GM12872 (cell line): ENCODE data around the gene SRP9.

Experiments used
- TF ChIP-seq, protein P1 (sequence below): IDR thresholded peaks from 3 replicates; pipeline ENCODE4 v1.5.1; 2011; ENCODE audit warnings: low read depth, mild to moderate bottlenecking, low read length, moderate library complexity; ENCODE audit not compliant: insufficient read depth

SRP9 gene

DNA sequence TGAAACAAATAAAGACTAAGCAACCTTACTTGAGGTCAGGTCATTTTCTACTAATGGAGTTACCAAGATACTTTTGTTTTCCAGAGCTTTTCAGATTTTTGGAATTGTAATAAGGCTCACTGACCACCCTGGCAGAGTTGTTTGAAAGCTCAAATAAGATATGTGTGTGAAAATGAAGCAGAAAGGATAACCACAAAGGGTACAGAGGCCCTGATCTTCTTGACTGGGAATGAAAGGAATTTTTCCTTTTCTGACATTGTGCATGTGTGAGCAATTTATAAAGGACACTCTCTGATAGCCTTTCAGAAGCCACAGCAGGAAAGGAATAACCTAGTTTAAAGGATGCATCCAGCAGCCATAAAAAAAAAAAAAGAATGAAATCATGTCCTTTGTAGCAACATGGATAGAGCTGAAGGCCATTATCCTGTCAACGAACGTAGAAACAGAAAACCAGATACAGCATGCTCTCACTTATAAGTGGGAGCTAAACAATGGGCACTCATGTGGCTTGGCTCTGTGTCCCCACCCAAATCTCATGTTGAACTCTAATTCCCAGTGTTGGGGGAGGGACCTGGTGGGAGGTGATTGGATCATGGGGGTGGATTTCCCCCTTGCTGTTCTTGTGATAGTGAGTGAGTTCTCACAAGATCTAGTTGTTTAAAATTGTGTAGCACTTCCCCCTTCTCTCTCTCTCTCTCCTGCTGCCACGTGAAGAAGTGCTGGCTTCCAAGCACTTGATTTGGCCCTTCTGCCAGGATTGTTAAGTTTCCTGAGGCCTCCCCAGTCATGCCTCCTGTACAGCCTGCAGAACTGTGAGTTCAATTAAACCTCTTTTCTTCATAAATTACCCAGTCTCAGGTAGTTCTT is 3.1 kb upstream of the SRP9 start:
- TF ChIP-seq, protein P1, sequence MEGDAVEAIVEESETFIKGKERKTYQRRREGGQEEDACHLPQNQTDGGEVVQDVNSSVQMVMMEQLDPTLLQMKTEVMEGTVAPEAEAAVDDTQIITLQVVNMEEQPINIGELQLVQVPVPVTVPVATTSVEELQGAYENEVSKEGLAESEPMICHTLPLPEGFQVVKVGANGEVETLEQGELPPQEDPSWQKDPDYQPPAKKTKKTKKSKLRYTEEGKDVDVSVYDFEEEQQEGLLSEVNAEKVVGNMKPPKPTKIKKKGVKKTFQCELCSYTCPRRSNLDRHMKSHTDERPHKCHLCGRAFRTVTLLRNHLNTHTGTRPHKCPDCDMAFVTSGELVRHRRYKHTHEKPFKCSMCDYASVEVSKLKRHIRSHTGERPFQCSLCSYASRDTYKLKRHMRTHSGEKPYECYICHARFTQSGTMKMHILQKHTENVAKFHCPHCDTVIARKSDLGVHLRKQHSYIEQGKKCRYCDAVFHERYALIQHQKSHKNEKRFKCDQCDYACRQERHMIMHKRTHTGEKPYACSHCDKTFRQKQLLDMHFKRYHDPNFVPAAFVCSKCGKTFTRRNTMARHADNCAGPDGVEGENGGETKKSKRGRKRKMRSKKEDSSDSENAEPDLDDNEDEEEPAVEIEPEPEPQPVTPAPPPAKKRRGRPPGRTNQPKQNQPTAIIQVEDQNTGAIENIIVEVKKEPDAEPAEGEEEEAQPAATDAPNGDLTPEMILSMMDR = no peak

DNA sequence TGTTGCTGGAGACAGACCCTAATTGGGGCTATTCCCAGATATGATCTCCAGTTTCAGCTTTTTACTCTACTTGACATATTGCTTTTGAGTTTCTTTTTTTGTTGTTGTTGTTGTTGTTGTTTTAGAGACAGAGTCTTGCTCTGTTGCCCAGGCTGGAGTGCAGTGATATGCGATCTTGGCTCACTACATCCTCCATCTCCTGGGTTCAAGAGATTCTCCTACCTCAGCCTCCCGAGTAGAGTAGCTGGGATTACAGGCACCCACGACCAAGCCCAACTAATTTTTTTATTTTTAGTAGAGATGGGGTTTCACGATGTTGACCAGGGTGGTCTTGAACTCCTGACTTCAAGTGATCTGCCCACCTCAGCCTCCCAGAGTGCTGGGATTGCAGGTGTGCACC is 1.3 kb upstream of the SRP9 start:
- TF ChIP-seq, protein P1 = no peak

DNA sequence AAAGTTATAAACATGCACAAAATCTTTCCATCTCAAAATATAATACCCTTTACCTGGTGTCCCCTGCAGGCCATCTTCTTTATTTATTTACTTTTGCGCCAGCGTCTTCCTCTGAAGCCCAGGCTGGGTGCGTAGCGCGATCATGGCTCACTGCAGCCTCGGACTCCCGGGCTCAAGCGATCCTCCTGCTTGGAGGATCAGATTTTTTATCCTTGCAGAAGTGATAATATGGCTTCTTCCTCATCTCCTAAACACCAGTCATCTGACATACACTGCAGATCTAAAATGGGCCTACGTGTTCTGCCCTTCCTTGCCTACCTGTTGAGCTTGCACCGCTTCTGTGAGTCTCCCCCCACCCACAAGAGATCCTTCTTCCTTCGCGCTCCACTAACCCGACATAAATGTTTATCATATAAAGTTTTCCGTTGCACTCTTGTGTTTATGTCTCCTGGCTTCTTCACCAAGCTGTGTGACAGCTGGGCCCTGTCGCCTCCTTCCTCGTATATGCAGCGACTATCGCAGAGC is 506 bp upstream of the SRP9 start:
- TF ChIP-seq, protein P1 = no peak

DNA sequence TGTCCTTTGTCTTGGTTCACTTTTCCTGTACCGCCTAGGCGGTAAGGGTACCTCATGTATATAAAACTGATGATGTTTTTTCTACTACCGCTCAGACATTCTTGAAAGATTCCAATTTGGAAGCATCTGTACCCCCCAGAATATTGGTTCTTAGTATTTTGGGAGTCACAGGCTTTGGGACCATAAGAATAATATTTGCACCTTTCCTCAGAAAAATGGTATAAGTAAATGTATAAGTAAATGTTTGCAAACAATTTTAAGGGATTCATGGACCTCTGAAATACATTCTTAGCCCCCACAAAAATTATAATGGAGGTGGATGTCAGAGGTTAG is 677 bp downstream of the SRP9 start:
- TF ChIP-seq, protein P1 = no peak

DNA sequence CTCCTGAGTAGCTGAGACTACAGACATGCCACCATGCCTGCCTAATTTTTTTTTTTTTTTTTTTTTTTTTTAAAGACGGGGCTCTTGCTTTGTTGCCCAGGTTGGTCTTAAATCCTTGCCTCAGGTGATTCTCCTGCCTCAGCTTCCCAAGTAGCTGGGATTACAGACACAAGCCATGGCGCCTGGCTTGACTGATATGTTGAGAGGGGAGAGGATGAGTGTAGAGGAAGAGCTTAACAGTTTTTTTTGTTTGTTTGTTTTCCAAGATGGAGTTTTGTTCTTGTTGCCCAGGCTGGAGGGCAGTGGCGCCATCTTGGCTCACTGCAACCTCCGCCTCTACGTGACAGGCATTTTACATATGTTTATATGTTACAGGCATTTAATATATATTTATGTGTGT is 2.5 kb downstream of the SRP9 start:
- TF ChIP-seq, protein P1 = no peak

DNA sequence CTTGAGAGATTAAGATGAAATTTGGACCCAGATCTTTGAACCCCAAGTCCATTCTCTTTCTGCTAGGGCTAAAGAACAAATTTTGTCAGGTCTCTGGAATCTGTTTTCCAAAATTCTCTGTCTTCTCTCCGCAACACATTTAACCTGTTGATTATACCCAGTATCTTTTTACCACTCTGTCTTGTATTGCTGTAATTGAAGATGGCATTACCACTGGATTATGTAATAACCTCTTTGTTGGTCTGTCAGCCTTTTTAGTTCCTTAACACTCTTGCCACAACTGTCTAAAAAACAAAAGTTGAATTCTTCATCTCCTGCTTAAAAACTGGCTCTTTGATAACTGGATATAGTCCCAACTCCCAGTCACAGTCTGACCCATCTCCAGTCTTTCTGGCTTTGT is 3.0 kb downstream of the SRP9 start:
- TF ChIP-seq, protein P1 = no peak

DNA sequence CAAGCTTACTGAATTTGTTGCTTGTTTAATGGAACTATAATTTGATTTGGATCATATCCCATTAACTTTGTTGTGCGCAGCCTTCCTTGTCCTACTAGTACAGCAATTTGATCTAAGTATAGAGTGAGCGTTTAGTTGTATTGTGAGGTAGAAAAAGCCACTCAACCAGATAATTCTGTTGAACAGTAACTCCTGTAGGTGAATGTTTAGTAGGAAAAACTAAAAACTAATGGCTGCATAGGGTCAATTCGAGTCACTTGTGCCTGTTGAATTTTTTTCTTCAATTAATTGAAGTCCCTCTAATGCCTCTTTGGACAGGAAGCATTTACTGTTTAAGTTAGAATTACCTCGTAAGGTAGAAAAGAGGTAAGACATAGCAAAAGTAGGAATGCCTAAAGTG is 17.3 kb downstream of the SRP9 start:
- TF ChIP-seq, protein P1 = no peak
